Neural cell (in vitro differentiated cells): ENCODE results near the gene KLK7.

ENCODE experiments used
- CTCF ChIP-seq: fragments of 450-650 bp; IDR thresholded peaks from 2 replicates; pipeline ENCODE4 v1.5.1; 2014; ENCODE audit warnings: antibody characterized with exemption, mild to moderate bottlenecking, moderate library complexity; ENCODE audit not compliant: poor library complexity, severe bottlenecking
- EP300 ChIP-seq: fragments of 450-650 bp; conservative IDR thresholded peaks from 2 replicates; pipeline ENCODE4 v1.6.1; 2014; ENCODE audit warnings: antibody characterized with exemption, mild to moderate bottlenecking, moderate library complexity; ENCODE audit not compliant: poor library complexity, severe bottlenecking
- EZH2 ChIP-seq: fragments of 200-600, 300-800 bp; shearing (Covaris generic), sonication (generic); IDR thresholded peaks from 2 replicates; pipeline ENCODE4 v1.6.1; 2014; ENCODE audit warnings: antibody characterized with exemption, low read length, borderline replicate concordance, mild to moderate bottlenecking; ENCODE audit not compliant: insufficient read depth, poor library complexity, severe bottlenecking
- REST ChIP-seq: IDR thresholded peaks from 2 replicates; pipeline ENCODE4 v1.6.1; 2012; ENCODE audit warnings: borderline replicate concordance
- SMC3 ChIP-seq: fragments of 450-650 bp; conservative IDR thresholded peaks from 2 replicates; pipeline ENCODE4 v1.6.1; 2014; ENCODE audit warnings: antibody characterized with exemption, mild to moderate bottlenecking, moderate library complexity; ENCODE audit not compliant: poor library complexity
- TAF1 ChIP-seq: IDR thresholded peaks from 2 replicates; pipeline ENCODE4 v1.6.1; 2012; ENCODE audit warnings: low read depth

- no peak for TF ChIP-seq CTCF
- no peak for TF ChIP-seq EZH2
- no peak for TF ChIP-seq EP300
- TF ChIP-seq SMC3, result no peak
- no peak for TF ChIP-seq REST
- TF ChIP-seq TAF1, result no peak
These were observed 21.5 kb upstream of the KLK7 start for GRCh38 chr19:51005248-51005647.
